SK-N-SH (cell line): ENCODE data around the gene ETV6. TPM values are rescaled to one million over a fixed set of nuclear protein-coding genes. Genes with fewer than 3 reads are reported as not detected.

Source experiments
- CTCF ChIA-PET: fragments of 300-600, 350-600 bp; formaldehyde crosslinking; extraction: SDS; loops from one replicate; lab custom pipeline; 2021; lab: Yijun Ruan, JAX
- POLR2A ChIA-PET: fragments of 350-600 bp; sonication (Branson Sonifier 250); formaldehyde crosslinking; extraction: SDS; loops from one replicate; lab custom pipeline; 2020; ENCODE audit warnings: antibody characterized with exemption, inconsistent platforms; lab: Yijun Ruan, JAX
- DNase-seq: peaks from one replicate; pipeline ENCODE4 v3.0.0; 2012
- H2AFZ ChIP-seq: fragments of 200-600 bp; sonication (generic); 2 replicates; pipeline ENCODE4 v1.8.1; 2016; ENCODE audit warnings: antibody characterized with exemption, mild to moderate bottlenecking, low read depth
- H3F3A ChIP-seq: fragments of 200-600 bp; sonication (generic); replicated peaks from 2 replicates; pipeline ENCODE3; 2016; ENCODE audit warnings: antibody characterized with exemption, mild to moderate bottlenecking; ENCODE audit not compliant: insufficient read depth
- H3K27ac ChIP-seq, 2 experiments: fragments of 200-500 bp in 1 of 2; fragments of 200-600 bp in 1 of 2; sonication (Bioruptor generic) in 1 of 2; sonication (generic), shearing (Covaris generic) in 1 of 2; 2 replicates each; pipeline versions ENCODE4 v1.5.1 to v1.6.1; 2014 to 2016; ENCODE audit warnings: low read depth in 2 of 2, inconsistent platforms in 1 of 2, low read length in 1 of 2, mild to moderate bottlenecking in 1 of 2, mixed read lengths in 1 of 2
- H3K27me3 ChIP-seq: fragments of 200-600 bp; sonication (generic), shearing (Covaris generic); 2 replicates; pipeline ENCODE4 v1.6.1; 2016; ENCODE audit warnings: mixed run types; ENCODE audit not compliant: insufficient read depth
- H3K36me3 ChIP-seq, 2 experiments: fragments of 200-500 bp in 1 of 2; fragments of 200-600 bp in 1 of 2; sonication (Bioruptor generic) in 1 of 2; sonication (generic) in 1 of 2; replicated peaks in 1 of 2; 2 replicates each; pipeline versions ENCODE3 to v1.5.1; 2014 to 2016; ENCODE audit warnings: low read length in 1 of 2, mild to moderate bottlenecking in 1 of 2; ENCODE audit not compliant: insufficient read depth in 2 of 2, control insufficient read depth in 1 of 2
- H3K4me1 ChIP-seq, 2 experiments: fragments of 200-500 bp in 1 of 2; fragments of 200-600 bp in 1 of 2; sonication (Bioruptor generic) in 1 of 2; sonication (generic), shearing (Covaris generic) in 1 of 2; 2 replicates each; pipeline versions ENCODE4 v1.5.1 to v1.6.1; 2014 to 2016; ENCODE audit warnings: low read depth in 1 of 2, low read length in 1 of 2, mixed run types in 1 of 2; ENCODE audit not compliant: insufficient read depth in 2 of 2, control insufficient read depth in 1 of 2
- H3K4me2 ChIP-seq: fragments of 200-600 bp; sonication (generic), shearing (Covaris generic); 2 replicates; pipeline ENCODE4 v1.6.1; 2017; ENCODE audit warnings: mixed run types
- H3K4me3 ChIP-seq, 2 experiments: fragments of 200-500 bp in 1 of 2; fragments of 200-600 bp in 1 of 2; sonication (Bioruptor generic) in 1 of 2; sonication (generic), shearing (Covaris generic) in 1 of 2; 2 replicates each; pipeline versions ENCODE4 v1.5.1 to v1.8.1; 2014 to 2016; ENCODE audit warnings: low read depth in 2 of 2, inconsistent platforms in 1 of 2, low read length in 1 of 2, mild to moderate bottlenecking in 1 of 2, mixed read lengths in 1 of 2, moderate library complexity in 1 of 2
- H3K79me2 ChIP-seq: fragments of 200-600 bp; sonication (generic); 2 replicates; pipeline ENCODE4 v1.8.1; 2017; ENCODE audit warnings: mild to moderate bottlenecking; ENCODE audit not compliant: insufficient read depth
- H3K9ac ChIP-seq: fragments of 200-600 bp; sonication (generic); 2 replicates; pipeline ENCODE4 v1.6.1; 2017; ENCODE audit warnings: mixed run types
- H3K9me2 ChIP-seq: fragments of 200-600 bp; sonication (generic); 2 replicates; pipeline ENCODE4 v1.6.1; 2017; ENCODE audit warnings: mixed run types
- H3K9me3 ChIP-seq: fragments of 200-600 bp; sonication (generic); 2 replicates; pipeline ENCODE4 v1.6.1; 2017; ENCODE audit warnings: mixed run types, mild to moderate bottlenecking, moderate library complexity
- H4K20me1 ChIP-seq: fragments of 200-600 bp; sonication (generic); 2 replicates; pipeline ENCODE4 v1.6.1; 2017; ENCODE audit warnings: mild to moderate bottlenecking, mixed run types; ENCODE audit not compliant: insufficient read depth
- EZH2phosphoT487 ChIP-seq: fragments of 200-600 bp; sonication (generic); IDR thresholded peaks from 2 replicates; pipeline ENCODE4 v1.6.1; 2017; ENCODE audit warnings: low read depth, mixed run types, mild to moderate bottlenecking, antibody characterized with exemption, moderate library complexity, borderline replicate concordance
- MXI1 ChIP-seq: IDR thresholded peaks from 2 replicates; pipeline ENCODE4 v1.6.1; 2012; ENCODE audit warnings: mild to moderate bottlenecking, low read depth, low read length, improper control_type of control experiment
- NRF1 ChIP-seq: IDR thresholded peaks from 2 replicates; pipeline ENCODE4 v1.6.1; 2012; ENCODE audit warnings: low read depth, mild to moderate bottlenecking, low read length
- POLR2AphosphoS5 ChIP-seq: IDR thresholded peaks from 2 replicates; pipeline ENCODE4 v1.6.1; 2012; ENCODE audit warnings: low read depth, low read length
- RXRA ChIP-seq: IDR thresholded peaks from 2 replicates; pipeline ENCODE4 v1.4.0; 2012; ENCODE audit warnings: low read depth, mild to moderate bottlenecking, borderline replicate concordance
- WGBS: methylation state at CpG from one replicate; pipeline ENCODE4 v1.1.6; 2017; ENCODE audit warnings: low lambda C conversion rate; 5-methylcytosine and 5-hydroxymethylcytosine counted together
- polyA plus RNA-seq, 3 experiments: library from polyadenylated mRNA; depleted of rRNA; stranded (reverse); fragments of >200 nt; gene quantifications; 2 replicates each; pipeline ENCODE4 v1.2.3, GENCODE V29; 2012

The ETV6 gene
- polyA plus RNA-seq, 1 of the 3 experiments (the other 2 are of a cell fraction) = 4.0 TPM

DNA sequence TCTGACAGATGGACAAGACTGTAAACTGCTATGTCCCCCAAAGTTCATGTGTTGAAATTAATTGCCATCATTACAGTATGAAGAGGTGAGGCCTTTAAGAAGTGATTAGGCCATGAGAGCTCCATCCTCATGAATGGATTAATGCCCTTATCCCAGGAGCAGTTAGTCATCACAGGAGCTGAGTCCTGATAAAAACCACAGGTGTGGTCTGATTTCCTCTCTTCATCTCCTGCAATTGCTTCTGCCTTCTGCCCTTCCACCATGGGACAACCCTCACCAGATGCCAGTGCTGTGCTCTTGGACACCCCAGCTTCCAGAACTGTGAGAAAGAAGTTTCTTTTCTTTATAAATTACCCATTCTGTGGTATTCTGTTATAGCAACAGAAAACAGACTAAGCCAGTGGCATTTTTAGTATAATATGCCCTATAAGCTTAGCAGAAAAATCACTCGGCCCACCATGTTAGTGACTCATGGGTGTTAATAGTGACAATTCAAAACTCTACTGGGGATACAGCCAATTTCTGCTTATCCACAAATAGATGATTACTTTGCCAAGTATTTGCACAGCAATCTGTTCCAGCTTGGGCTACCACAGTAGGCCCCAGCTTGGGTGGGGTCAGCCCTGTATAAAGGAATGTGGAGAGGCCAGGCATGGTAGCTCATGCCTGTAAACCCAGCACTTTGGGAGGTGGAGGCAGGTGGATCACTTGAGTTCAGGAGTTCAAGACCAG lies 292.3 kb downstream of the ETV6 start:
- Histone ChIP-seq H3K36me3 (no peaks in the 10 kb centered on the region), H3K9me2 (no peaks in the 10 kb centered on the region), H3K4me2 (no peak overlapping the region), H3K4me1 (no peaks in the 10 kb centered on the region), H3K9ac (no peak overlapping the region), H3K4me3 (no peak overlapping the region), H3K27ac (no peak overlapping the region), H3K79me2 (no peaks in the 10 kb centered on the region), H3K27me3 (no peaks in the 10 kb centered on the region; the same call in 1 of the 2 replicates), H2AFZ (no peak overlapping the region), H3F3A (no peaks in the 10 kb centered on the region), H4K20me1 (no peaks in the 10 kb centered on the region), H3K9me3 (no peaks in the 10 kb centered on the region)
- 84% methylated on average over 1 of the region's 1 CpG for WGBS
- no peak for DNase-seq
- ChIA-PET POLR2A (no interaction called here), CTCF (interaction anchor here (1.3 to 1.5 kb wide), 2 partner anchors 9 to 91 kb away, joined by 3 to 4 read pairs; no protein-coding TSS in a partner anchor)
- TF ChIP-seq NRF1 (no peak), MXI1 (no peak)

DNA sequence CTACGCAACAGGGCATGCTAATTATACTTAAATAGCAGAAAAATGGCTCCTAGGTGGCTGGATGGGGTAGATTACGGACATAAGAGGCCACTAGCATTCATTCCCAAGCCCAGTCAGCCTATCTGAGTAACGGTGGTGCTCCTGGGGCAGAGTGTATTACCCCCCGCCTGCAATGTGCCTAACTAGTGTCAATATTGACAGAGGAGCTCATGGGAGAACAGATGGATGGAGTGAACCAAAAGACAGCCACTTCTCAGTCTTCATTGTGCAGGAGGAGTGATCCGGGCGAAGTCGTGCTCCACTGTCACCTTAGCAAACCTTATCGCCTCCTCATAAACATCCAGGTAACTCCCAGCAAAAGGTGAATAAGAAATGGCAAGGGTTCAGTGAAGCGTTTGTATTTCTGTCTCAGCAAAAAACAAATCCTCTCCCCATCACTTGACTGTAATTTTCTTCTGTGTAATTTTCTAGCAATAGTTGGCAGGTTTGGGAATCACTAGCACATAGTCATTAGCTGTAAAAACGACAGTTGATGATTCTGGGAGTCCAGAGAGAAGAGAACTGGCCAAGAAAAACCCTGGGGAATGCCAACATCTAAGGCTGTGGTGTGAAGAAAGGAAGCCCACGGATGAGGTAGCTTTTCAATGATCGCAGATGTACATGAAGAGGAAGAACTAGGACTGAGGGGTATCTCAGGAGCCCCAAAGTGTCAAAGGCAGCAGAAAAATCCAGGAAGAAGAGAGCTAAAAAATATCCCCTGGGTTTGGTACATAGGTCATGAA lies 294.6 kb downstream of the ETV6 start:
- no peak overlapping the region for H3K4me3 ChIP-seq
- no peaks in the 10 kb centered on the region for H3F3A ChIP-seq
- WGBS = 53% methylated on average over 12 of the region's 12 CpGs
- no peaks in the 10 kb centered on the region for H3K4me1 ChIP-seq
- H3K9ac ChIP-seq = no peak overlapping the region
- peaks cover 12% of the 10 kb centered on the region; the same call in 1 of the 2 replicates for H3K27me3 ChIP-seq
- no peaks in the 10 kb centered on the region for H4K20me1 ChIP-seq
- TF ChIP-seq EZH2phosphoT487 (no peak), RXRA (no peak), POLR2AphosphoS5 (no peak)
- H3K27ac ChIP-seq = no peak overlapping the region
- no peak overlapping the region for H2AFZ ChIP-seq
- ChIA-PET POLR2A (no interaction called here), CTCF (interaction anchor here (1.6 kb wide), 1 partner anchor 16 kb away, joined by 3 read pairs; no protein-coding TSS in a partner anchor)
- no peak overlapping the region for H3K4me2 ChIP-seq
- H3K36me3 ChIP-seq = no peaks in the 10 kb centered on the region
- H3K9me2 ChIP-seq = no peaks in the 10 kb centered on the region
- no peak for DNase-seq
- no peaks in the 10 kb centered on the region for H3K9me3 ChIP-seq
- no peaks in the 10 kb centered on the region for H3K79me2 ChIP-seq
